HG02798 (cell line): ENCODE results near the gene SART1.

Experiments used
- ATAC-seq: cut with Tn5 transposase; IDR thresholded peaks from one replicate; pipeline ENCODE4 v1.9.1; 2021; ENCODE audit warnings: mild to moderate bottlenecking; ENCODE audit not compliant: unreplicated experiment, poor library complexity

The SART1 gene, protein sequence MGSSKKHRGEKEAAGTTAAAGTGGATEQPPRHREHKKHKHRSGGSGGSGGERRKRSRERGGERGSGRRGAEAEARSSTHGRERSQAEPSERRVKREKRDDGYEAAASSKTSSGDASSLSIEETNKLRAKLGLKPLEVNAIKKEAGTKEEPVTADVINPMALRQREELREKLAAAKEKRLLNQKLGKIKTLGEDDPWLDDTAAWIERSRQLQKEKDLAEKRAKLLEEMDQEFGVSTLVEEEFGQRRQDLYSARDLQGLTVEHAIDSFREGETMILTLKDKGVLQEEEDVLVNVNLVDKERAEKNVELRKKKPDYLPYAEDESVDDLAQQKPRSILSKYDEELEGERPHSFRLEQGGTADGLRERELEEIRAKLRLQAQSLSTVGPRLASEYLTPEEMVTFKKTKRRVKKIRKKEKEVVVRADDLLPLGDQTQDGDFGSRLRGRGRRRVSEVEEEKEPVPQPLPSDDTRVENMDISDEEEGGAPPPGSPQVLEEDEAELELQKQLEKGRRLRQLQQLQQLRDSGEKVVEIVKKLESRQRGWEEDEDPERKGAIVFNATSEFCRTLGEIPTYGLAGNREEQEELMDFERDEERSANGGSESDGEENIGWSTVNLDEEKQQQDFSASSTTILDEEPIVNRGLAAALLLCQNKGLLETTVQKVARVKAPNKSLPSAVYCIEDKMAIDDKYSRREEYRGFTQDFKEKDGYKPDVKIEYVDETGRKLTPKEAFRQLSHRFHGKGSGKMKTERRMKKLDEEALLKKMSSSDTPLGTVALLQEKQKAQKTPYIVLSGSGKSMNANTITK

DNA sequence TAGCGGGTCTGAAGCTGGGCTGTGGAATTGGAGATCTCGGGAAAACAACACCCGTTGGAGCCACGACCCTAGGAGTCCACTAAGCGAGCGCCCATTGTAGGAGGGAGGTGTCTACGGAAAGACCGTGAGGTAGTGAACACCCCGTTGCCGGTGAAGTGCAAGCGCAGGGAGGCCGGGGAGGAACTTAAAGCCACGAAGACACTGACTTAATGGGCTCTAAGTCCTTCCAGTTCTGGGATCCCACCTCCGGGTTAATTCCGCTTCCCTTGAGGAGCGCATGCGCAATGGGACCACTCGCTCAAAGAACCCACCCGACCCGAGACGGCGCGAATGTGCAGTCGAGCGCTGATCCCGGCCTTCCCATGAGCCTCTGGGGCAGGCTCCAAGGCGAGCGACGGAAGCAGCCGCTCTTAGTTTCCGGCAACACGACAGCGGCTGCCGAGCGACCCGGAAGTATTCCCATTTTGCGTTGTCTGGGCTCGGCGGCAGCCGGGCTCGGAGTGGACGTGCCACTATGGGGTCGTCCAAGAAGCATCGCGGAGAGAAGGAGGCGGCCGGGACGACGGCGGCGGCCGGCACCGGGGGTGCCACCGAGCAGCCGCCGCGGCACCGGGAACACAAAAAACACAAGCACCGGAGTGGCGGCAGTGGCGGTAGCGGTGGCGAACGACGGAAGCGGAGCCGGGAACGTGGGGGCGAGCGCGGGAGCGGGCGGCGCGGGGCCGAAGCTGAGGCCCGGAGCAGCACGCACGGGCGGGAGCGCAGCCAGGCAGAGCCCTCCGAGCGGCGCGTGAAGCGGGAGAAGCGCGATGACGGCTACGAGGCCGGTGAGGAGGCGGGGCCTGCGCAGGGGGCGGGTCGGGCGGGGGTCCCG, at the start of gene SART1:
Gene SART1, plus strand, starts transcription at position 468 of the 874 bp plus-strand sequence. Its CDS starts 47 bp downstream, at position 515.
- ATAC-seq: peak; percentile 94

DNA sequence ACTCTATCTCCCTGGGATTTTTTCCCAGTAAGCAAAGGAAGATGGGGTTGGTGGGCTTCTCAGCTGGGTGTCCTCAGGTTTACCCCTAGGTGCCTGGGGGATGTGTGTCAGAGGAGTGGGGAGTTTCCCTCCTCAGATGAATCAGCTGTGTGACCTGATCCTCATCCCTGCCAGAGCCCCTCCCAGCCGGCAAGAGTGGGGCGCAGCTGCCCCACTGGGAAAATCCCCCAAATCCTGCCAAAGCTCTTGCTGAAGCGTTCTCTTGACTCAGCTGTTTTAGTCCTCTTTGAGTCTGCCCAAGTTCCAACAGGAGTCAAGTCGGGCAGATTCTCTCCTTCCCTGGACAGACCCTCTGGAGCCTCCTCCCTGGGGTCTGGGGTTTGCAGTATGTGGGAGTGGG, 48.7 kb upstream of the SART1 start:
- ATAC-seq: no peak

- no peak for ATAC-seq
Observed at GRCh38 chr11:65915101-65915820, 46.3 kb upstream of the SART1 start.

- ATAC-seq: no peak
Observed at GRCh38 chr11:65915821-65916251, 45.7 kb upstream of the SART1 start.

- ATAC-seq: no peak
Observed at GRCh38 chr11:65916391-65916790, 45.1 kb upstream of the SART1 start.

DNA sequence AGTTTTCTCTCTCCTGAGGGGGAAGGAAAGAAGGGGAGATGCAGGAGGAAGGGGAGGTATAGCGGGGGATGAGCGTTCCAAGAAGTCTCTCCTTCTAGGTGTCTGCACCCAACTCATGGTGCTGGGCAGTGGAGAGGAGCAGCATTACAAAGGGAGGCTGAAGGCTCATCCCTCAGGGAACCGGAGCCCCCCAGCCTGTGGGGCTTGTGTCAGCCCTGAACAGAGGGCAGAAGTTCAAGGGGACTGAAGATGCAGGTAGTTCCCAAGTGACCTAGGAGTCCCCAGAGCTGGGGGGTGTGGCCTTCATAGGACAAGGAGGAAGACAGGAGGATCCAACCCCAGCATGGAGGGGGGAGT, 44.5 kb upstream of the SART1 start:
- no peak for ATAC-seq

DNA sequence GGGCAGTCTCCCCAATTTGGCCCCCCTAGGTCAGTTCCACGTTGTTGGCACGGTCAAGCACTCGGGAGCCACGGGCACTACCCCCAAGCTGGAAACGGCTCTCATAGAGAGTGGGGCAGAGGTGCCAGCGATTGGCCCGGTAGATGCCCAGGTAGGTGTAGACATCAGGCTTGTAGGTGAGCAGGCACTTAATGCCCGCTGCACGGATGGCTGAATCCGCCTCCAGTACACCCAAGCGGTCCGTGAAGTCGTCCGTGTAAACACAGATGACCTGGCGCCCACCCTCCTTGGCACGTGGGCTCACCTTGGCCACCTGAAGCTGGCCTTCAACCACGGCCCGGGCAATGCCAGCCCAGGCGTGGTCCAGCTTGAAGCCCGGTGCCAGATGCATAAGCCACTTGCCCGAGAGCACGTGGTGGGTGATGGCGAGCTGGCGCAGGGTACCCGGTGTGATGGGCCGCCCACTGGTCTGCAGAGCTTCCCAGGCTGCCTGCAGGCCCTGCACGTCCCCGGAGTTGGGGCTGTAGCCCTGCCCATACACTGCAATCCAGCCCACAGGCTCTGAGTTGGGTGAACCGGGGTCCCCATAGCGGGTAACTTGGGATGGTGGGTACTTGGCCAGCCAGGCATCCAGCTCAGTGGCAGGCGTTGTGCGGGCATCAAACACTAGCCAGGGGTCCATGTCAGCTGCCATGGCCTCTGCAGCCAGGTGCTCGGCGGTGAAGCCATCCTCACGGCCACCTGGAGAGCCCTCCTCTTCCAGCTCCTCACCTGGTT, 43.9 kb upstream of the SART1 start:
- ATAC-seq: no peak

DNA sequence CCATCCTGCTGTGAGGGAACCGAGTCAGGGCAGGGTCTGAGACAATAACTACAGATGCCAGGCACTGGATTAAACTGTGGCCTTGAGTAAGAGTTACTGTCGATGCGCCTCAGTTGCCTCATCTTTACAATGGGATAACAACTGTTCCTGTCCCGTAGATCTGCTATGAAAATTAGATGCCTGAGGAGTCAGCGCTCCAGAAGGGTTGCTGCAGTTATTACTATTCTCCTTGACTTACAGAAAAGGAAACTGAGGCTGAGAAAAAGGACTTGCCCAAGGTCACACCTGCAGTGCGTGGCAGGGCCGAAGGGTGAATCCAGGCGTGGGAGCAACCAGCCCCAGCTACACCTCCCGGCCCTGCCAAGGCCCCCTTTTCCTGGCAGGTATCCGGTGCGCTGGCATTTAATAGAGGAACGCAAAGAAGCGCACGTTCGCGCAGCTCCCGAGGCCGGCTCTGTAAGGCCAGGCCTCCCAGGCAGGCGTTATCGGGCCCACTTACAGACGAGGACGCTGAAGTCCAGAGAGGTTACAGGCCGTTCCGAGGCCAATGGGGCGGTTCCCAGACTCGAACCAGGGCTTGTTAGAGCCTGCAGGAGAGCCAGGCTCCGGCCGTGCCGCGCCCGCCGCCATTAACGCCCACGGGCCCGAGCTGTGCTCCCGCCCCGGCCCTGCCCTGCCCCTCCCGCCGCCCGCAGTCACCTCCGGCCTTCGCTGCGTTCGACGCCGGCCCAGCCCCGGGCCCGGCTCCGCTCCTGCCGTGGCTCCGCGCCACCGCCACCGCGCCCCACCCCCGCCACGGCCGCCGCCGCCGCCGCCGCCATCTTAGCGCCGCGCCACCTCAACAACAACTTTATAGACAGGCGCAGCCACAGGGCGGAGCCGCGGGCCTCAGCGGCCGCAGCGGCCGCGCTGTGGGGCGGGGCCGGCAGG, 43.1 kb upstream of the SART1 start, which contains the start of gene C11orf68:
Gene C11orf68, minus strand, starts transcription at position 852 of the 930 bp plus-strand sequence. Its CDS starts 31 bp downstream, at position 821.
- ATAC-seq: peak; percentile 62

DNA sequence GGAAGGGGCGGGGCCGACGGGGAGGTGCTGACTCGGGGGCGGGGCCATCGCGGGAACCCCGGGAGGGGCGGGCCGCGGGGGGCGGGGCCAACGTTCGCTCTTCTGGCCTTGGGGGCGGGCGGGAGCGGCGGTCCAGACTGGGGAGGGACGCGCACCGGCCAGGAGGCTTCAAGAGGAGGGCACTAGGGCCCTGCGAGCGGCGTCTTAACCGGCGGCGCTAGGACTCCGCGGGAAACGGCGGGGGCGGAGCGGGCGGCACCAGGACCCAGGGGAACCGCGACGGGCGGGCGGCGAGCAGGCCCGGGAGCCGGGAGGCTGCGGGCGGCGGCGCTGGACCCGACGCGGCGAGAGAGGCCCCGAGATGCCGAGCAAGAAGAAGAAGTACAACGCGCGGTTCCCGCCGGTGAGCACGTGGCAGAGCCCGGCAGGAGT, 42.4 kb upstream of the SART1 start, which contains the start of gene DRAP1:
Gene DRAP1, plus strand, starts transcription at position 286 of the 432 bp plus-strand sequence. Its CDS starts 76 bp downstream, at position 362.
- ATAC-seq: peak; percentile 87

DNA sequence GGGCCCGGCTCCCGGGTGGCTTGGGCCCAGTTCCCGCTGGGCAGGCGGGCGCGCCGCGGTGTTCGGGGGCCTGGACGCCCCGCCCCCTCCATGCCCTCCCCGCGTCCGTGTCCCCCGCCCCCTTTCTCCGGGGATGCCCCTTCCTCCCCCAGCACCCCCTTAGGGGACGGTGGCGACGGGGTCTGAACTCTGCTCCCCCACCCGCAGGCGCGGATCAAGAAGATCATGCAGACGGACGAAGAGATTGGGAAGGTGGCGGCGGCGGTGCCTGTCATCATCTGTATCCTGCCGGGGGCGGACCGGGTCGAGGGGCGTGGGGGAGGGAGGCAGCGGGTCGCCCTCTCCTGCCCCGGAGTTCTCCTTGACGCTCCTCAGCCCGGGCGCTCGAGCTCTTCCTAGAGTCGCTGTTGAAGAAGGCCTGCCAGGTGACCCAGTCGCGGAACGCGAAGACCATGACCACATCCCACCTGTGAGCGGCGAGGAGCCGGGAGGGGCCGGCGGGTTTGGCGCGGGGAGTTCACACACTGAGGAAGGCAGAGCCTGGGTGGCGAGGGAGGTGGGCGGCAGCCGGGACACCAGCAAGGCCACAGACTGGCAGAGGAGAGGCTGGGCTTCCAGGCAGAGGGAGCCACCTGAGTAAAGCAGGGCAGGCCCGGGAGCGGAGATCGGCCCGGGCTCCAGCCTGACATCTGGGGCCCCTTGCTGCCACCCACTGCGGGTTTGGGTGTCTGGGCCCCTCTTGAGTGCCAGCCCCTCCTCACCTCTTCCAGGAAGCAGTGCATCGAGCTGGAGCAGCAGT, 41.8 kb upstream of the SART1 start:
- peak; percentile 47 for ATAC-seq

DNA sequence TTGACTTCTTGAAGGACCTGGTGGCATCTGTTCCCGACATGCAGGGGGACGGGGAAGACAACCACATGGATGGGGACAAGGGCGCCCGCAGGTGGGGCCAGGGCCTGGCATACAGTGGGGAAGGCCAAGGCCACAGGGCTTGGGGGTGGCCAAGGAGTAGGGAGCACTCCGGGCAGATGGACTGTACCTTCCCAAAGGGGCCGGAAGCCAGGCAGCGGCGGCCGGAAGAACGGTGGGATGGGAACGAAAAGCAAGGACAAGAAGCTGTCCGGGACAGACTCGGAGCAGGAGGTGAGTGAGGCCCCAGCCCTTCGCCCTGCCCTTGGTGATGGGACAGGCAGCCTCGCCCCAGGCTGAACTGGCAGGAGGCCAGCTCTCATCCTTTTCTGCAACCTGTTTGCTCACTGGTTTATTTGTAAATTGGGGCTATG, 41.1 kb upstream of the SART1 start:
- ATAC-seq: no peak

GRCh38 chr11:65921033-65921555, 40.4 kb upstream of the SART1 start:
- ATAC-seq: no peak

DNA sequence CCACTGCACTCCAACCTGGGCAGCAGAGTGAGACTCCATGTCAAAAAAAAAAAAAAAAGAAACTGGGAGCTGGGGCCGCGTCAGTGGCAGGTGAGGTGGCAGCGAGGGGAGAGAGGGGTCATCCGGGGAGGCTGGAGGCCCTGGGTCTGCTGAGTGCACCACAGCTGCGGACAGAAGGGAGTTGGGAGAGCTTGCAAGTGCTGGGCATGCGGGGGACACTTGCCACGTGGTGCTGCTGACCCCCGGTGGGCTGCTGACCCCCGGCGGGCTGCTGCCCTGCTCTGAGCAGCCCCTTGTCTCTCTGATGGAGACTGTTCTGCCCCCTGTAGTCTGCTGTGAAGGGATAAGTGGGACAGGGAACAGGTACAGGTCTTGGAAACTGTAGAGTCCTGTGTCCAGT, 39.7 kb upstream of the SART1 start:
- no peak for ATAC-seq

- ATAC-seq: no peak
Observed at GRCh38 chr11:65922565-65922964, 39.0 kb upstream of the SART1 start.

GRCh38 chr11:65925397-65925796, 36.1 kb upstream of the SART1 start:
- no peak for ATAC-seq

GRCh38 chr11:65927904-65928397, 33.6 kb upstream of the SART1 start:
- peak; percentile 74 for ATAC-seq
